Effector memory CD8-positive, alpha-beta T cell (primary cell): ENCODE results near the gene CHPF2.

Source experiments
- ATAC-seq: fragments of 150-1000 bp; cut with Tn5 transposase; replicated peaks from 2 replicates; pipeline ENCODE4 v1.10.0; 2021; ENCODE audit warnings: mild to moderate bottlenecking, moderate library complexity
- DNase-seq, 3 experiments: peaks; one replicate each; pipeline ENCODE4 v3.0.0; 2021
- H3K27ac Mint-ChIP-seq, 2 donors: one replicate each; pipeline ENCODE4 v1.8.0; 2022; ENCODE audit warnings: mild to moderate bottlenecking in 2 of 2, mixed read lengths in 2 of 2, moderate library complexity in 2 of 2
- H3K27me3 Mint-ChIP-seq, 2 donors: one replicate each; pipeline ENCODE4 v1.8.0; 2022; ENCODE audit warnings: mixed read lengths in 2 of 2
- H3K36me3 Mint-ChIP-seq: one replicate; pipeline ENCODE4 v1.8.0; 2022; ENCODE audit warnings: mild to moderate bottlenecking, moderate library complexity, mixed read lengths; ENCODE audit not compliant: insufficient read depth
- H3K4me1 Mint-ChIP-seq, 2 donors: one replicate each; pipeline ENCODE4 v1.8.0; 2022; ENCODE audit warnings: low read depth in 2 of 2, mixed read lengths in 2 of 2
- H3K4me3 Mint-ChIP-seq, 2 donors: one replicate each; pipeline ENCODE4 v1.8.0; 2022; ENCODE audit warnings: mild to moderate bottlenecking in 2 of 2, mixed read lengths in 2 of 2, moderate library complexity in 2 of 2
- H3K9me3 Mint-ChIP-seq, 2 donors: one replicate each; pipeline ENCODE4 v1.8.0; 2022; ENCODE audit warnings: mixed read lengths in 2 of 2

Gene CHPF2

GRCh38 chr7:151231080-151231479 lies 1.2 kb upstream of the CHPF2 start:
- H3K36me3 Mint-ChIP-seq: peaks cover 31% of the 10 kb centered on the region
- H3K27ac Mint-ChIP-seq: no peak overlapping the region
- H3K27me3 Mint-ChIP-seq: no peaks in the 10 kb centered on the region
- no peak for DNase-seq
- peak overlapping the region; percentile 53 to 100 for H3K4me3 Mint-ChIP-seq
- H3K9me3 Mint-ChIP-seq: no peaks in the 10 kb centered on the region
- ATAC-seq: no peak
- H3K4me1 Mint-ChIP-seq: peaks cover 34 to 42% of the 10 kb centered on the region in 2 donors

GRCh38 chr7:151232917-151233701 lies 826 bp downstream of the CHPF2 start:
- peak; percentile 78 for ATAC-seq
- H3K27me3 Mint-ChIP-seq: no peaks in the 10 kb centered on the region
- H3K4me3 Mint-ChIP-seq: peak overlapping the region; percentile 100
- DNase-seq: peak; percentile 51 to 56 (median 56)
- peak overlapping the region; percentile 97 to 98 for H3K27ac Mint-ChIP-seq
- peaks cover 31% of the 10 kb centered on the region for H3K36me3 Mint-ChIP-seq
- no peaks in the 10 kb centered on the region for H3K9me3 Mint-ChIP-seq
- H3K4me1 Mint-ChIP-seq: peaks cover 20 to 30% of the 10 kb centered on the region in 2 donors

- peak overlapping the region; percentile 97 to 98 for H3K27ac Mint-ChIP-seq
- DNase-seq (no peak), ATAC-seq (no peak)
- peak overlapping the region; percentile 100 for H3K4me3 Mint-ChIP-seq
- H3K9me3 Mint-ChIP-seq: no peaks in the 10 kb centered on the region
- peaks cover 20 to 28% of the 10 kb centered on the region in 2 donors for H3K4me1 Mint-ChIP-seq
- H3K27me3 Mint-ChIP-seq: no peaks in the 10 kb centered on the region
- H3K36me3 Mint-ChIP-seq: peaks cover 36% of the 10 kb centered on the region
These were observed 1.5 kb downstream of the CHPF2 start for GRCh38 chr7:151233804-151234203.

- no peak overlapping the region for H3K27ac Mint-ChIP-seq
- H3K4me1 Mint-ChIP-seq: peaks cover 20 to 28% of the 10 kb centered on the region in 2 donors
- H3K36me3 Mint-ChIP-seq: peaks cover 39% of the 10 kb centered on the region
- ATAC-seq (no peak), DNase-seq (no peak)
- H3K27me3 Mint-ChIP-seq: no peaks in the 10 kb centered on the region
- peak overlapping the region; percentile 19 to 25 for H3K4me3 Mint-ChIP-seq
- no peaks in the 10 kb centered on the region for H3K9me3 Mint-ChIP-seq
These were observed 3.0 kb downstream of the CHPF2 start for GRCh38 chr7:151235091-151235787.

GRCh38 chr7:151236406-151236805 lies 4.1 kb downstream of the CHPF2 start:
- H3K36me3 Mint-ChIP-seq: peaks cover 41% of the 10 kb centered on the region

GRCh38 chr7:151237244-151238189 lies 5.2 kb downstream of the CHPF2 start:
- DNase-seq (no peak), ATAC-seq (no peak)
- Mint-ChIP-seq H3K4me3 (no peak overlapping the region), H3K27me3 (no peaks in the 10 kb centered on the region), H3K4me1 (peaks cover 12 to 20% of the 10 kb centered on the region in 2 donors), H3K27ac (no peak overlapping the region), H3K36me3 (peaks cover 37% of the 10 kb centered on the region), H3K9me3 (no peaks in the 10 kb centered on the region)

More at GRCh38 chr7:151236406-151236805, 4.1 kb downstream of the CHPF2 start:
- H3K9me3 Mint-ChIP-seq: no peaks in the 10 kb centered on the region
- peak overlapping the region in 1 of 2 donors; percentile 65 for H3K27ac Mint-ChIP-seq
- no peak overlapping the region for H3K4me3 Mint-ChIP-seq
- no peaks in the 10 kb centered on the region for H3K27me3 Mint-ChIP-seq
- DNase-seq (no peak), ATAC-seq (no peak)
- H3K4me1 Mint-ChIP-seq: peaks cover 20 to 28% of the 10 kb centered on the region in 2 donors

GRCh38 chr7:151238190-151238810 lies 6.0 kb downstream of the CHPF2 start:
- Mint-ChIP-seq H3K4me3 (no peak overlapping the region), H3K4me1 (peaks cover 11 to 20% of the 10 kb centered on the region in 2 donors), H3K36me3 (peaks cover 33% of the 10 kb centered on the region), H3K9me3 (no peaks in the 10 kb centered on the region), H3K27me3 (no peaks in the 10 kb centered on the region), H3K27ac (no peak overlapping the region)
- DNase-seq (no peak), ATAC-seq (no peak)

GRCh38 chr7:151238924-151239836 lies 6.9 kb downstream of the CHPF2 start:
- DNase-seq: no peak
- Mint-ChIP-seq H3K27me3 (no peaks in the 10 kb centered on the region), H3K27ac (no peak overlapping the region), H3K4me1 (peaks cover 12 to 21% of the 10 kb centered on the region in 2 donors), H3K9me3 (no peaks in the 10 kb centered on the region), H3K36me3 (peaks cover 33% of the 10 kb centered on the region), H3K4me3 (no peak overlapping the region)
- ATAC-seq: no peak

GRCh38 chr7:151239837-151240459 lies 7.7 kb downstream of the CHPF2 start:
- DNase-seq (no peak), ATAC-seq (no peak)
- H3K36me3 Mint-ChIP-seq: peaks cover 30% of the 10 kb centered on the region
- no peaks in the 10 kb centered on the region for H3K9me3 Mint-ChIP-seq
- no peak overlapping the region for H3K4me3 Mint-ChIP-seq
- H3K27ac Mint-ChIP-seq: peak overlapping the region in 1 of 2 donors; percentile 62
- H3K4me1 Mint-ChIP-seq: peaks cover 12 to 23% of the 10 kb centered on the region in 2 donors
- H3K27me3 Mint-ChIP-seq: no peaks in the 10 kb centered on the region

GRCh38 chr7:151240536-151240935 lies 8.3 kb downstream of the CHPF2 start:
- ATAC-seq: no peak
- Mint-ChIP-seq H3K27me3 (no peaks in the 10 kb centered on the region), H3K36me3 (peaks cover 25% of the 10 kb centered on the region), H3K9me3 (no peaks in the 10 kb centered on the region), H3K4me3 (no peak overlapping the region), H3K27ac (peak overlapping the region in 1 of 2 donors; percentile 62), H3K4me1 (peaks cover 12 to 23% of the 10 kb centered on the region in 2 donors)
- no peak for DNase-seq

GRCh38 chr7:151240942-151241754 lies 8.9 kb downstream of the CHPF2 start:
- Mint-ChIP-seq H3K4me1 (peaks cover 12 to 26% of the 10 kb centered on the region in 2 donors), H3K9me3 (no peaks in the 10 kb centered on the region), H3K36me3 (peaks cover 26% of the 10 kb centered on the region), H3K27me3 (peaks cover 3 to 4% of the 10 kb centered on the region in 2 donors), H3K27ac (peak overlapping the region in 1 of 2 donors; percentile 62), H3K4me3 (peak overlapping the region in 1 of 2 donors; percentile 35)
- ATAC-seq (no peak), DNase-seq (no peak)
